ENCODE measurements around the gene HNRNPF.

HNRNPF gene

GRCh38 chr10:43419997-43420368 lies 11.0 kb upstream of the HNRNPF start:
- Histone ChIP-seq H3K27me3 (ENCODE audit: insufficient read depth, low read length) (peaks cover 10% of the 10 kb centered on the region), H3K4me3 (ENCODE audit: low read length) (peak overlapping the region; percentile 79; the same call in 1 of the 2 replicates), H3K9ac (ENCODE audit: low read depth, low read length) (peak overlapping the region; percentile 78; the same call in 1 of the 2 replicates), H3K9me3 (ENCODE audit: insufficient read depth, low read depth, low read length) (no peaks in the 10 kb centered on the region), H3K36me3 (ENCODE audit: insufficient read depth, low read depth, low read length) (no peaks in the 10 kb centered on the region), H3K27ac (ENCODE audit: low read length) (no peak overlapping the region), H3K4me1 (ENCODE audit: insufficient read depth, low read length) (0 out of 2 replicates have a peak, but pooled peaks cover 3% of the 10 kb centered on the region)

DNA sequence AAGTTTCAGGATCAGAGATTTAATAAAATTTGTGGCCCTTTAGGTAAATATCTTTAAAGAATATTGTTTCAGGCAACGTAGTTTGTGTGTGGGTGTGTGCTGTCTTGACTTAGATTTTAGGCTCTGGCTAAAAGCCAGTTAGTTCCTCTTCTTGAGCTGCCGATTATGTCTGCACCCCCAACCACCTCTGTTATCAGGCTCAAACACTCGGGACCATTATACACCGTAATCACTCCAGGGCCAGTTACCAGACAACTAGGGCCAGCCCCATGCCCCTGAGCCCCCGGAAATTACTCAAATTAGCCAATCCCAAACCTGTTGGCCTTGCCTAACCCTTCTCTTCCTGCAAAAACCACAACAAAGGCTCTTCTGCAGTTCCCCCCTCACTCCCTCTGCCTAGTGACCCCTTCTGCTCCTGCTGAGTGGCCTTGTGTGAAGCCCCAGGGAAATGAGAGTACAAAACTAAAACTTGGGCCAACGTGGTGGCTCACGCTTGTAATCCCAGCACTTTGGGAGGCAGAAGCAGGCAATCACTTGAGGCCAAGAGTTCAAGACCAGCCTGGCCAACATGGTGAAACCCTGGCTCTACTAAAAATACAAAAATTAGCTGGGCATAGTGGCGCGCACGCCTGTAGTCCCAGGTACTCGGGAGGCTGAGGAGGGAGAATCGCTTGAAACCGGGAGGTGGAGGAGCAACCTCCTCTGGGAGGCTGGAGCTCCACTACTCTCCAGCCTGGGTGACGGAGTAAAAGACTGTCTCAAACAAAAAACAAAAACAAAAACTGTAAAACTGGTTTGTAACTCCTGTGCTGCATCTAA lies 9.2 kb upstream of the HNRNPF start:
- Histone ChIP-seq H3K27ac (ENCODE audit: low read length) (no peak overlapping the region), H3K27me3 (ENCODE audit: insufficient read depth, low read length) (peaks cover 10% of the 10 kb centered on the region), H3K4me3 (ENCODE audit: low read length) (no peak overlapping the region), H3K9ac (ENCODE audit: low read depth, low read length) (no peak overlapping the region), H3K9me3 (ENCODE audit: insufficient read depth, low read depth, low read length) (no peaks in the 10 kb centered on the region), H3K4me1 (ENCODE audit: insufficient read depth, low read length) (0 out of 2 replicates have a peak, but pooled peaks cover 3% of the 10 kb centered on the region), H3K36me3 (ENCODE audit: insufficient read depth, low read depth, low read length) (no peaks in the 10 kb centered on the region)

- no peak overlapping the region for H3K27ac ChIP-seq (ENCODE audit: low read length)
These were observed 6.6 kb upstream of the HNRNPF start for GRCh38 chr10:43415544-43415943.

DNA sequence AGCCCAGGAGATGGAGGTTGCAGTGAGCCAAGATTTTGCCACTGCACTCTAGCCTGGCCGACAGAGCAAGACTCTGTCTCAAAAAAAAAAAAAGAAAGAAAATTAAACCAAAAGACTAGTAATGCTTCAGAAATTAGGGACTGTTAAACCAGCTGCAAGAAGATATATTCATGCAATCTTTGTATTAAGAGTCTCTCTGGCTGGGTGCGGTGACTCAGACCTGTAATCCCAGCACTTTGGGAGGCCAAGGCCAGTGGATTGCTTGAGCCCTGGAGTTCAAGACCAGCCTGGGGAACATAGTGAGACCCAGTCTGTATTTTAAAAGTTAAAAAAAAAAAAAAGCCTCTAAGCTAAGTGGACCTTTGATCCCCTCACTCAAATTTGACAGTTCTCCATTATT lies 2.5 kb upstream of the HNRNPF start:
- H3K36me3 ChIP-seq (ENCODE audit: insufficient read depth, low read depth, low read length) = no peaks in the 10 kb centered on the region
- no peaks in the 10 kb centered on the region for H3K27me3 ChIP-seq (ENCODE audit: insufficient read depth, low read length)
- H3K9me3 ChIP-seq (ENCODE audit: insufficient read depth, low read depth, low read length) = no peaks in the 10 kb centered on the region
- no peak overlapping the region for H3K9ac ChIP-seq (ENCODE audit: low read depth, low read length)
- H3K27ac ChIP-seq (ENCODE audit: low read length) = no peak overlapping the region
- no peak overlapping the region for H3K4me3 ChIP-seq (ENCODE audit: low read length)
- H3K4me1 ChIP-seq (ENCODE audit: insufficient read depth, low read length) = no peaks in the 10 kb centered on the region

More at GRCh38 chr10:43415544-43415943, 6.6 kb upstream of the HNRNPF start:
- no peak overlapping the region for H3K4me3 ChIP-seq (ENCODE audit: low read length)
- no peaks in the 10 kb centered on the region for H3K9me3 ChIP-seq (ENCODE audit: insufficient read depth, low read depth, low read length)
- no peaks in the 10 kb centered on the region for H3K36me3 ChIP-seq (ENCODE audit: insufficient read depth, low read depth, low read length)
- no peaks in the 10 kb centered on the region for H3K27me3 ChIP-seq (ENCODE audit: insufficient read depth, low read length)
- H3K4me1 ChIP-seq (ENCODE audit: insufficient read depth, low read length) = no peaks in the 10 kb centered on the region
- H3K9ac ChIP-seq (ENCODE audit: low read depth, low read length) = no peak overlapping the region

GRCh38 chr10:43410345-43410744 lies 1.4 kb upstream of the HNRNPF start:
- no peaks in the 10 kb centered on the region for H3K27me3 ChIP-seq (ENCODE audit: insufficient read depth, low read length)
- no peaks in the 10 kb centered on the region for H3K9me3 ChIP-seq (ENCODE audit: insufficient read depth, low read depth, low read length)
- H3K27ac ChIP-seq (ENCODE audit: low read length) = no peak overlapping the region
- H3K4me3 ChIP-seq (ENCODE audit: low read length) = peak overlapping the region; percentile 67; the same call in 1 of the 2 replicates
- peaks cover 9% of the 10 kb centered on the region; the same call in 1 of the 2 replicates for H3K4me1 ChIP-seq (ENCODE audit: insufficient read depth, low read length)
- H3K36me3 ChIP-seq (ENCODE audit: insufficient read depth, low read depth, low read length) = no peaks in the 10 kb centered on the region
- no peak overlapping the region for H3K9ac ChIP-seq (ENCODE audit: low read depth, low read length)

GRCh38 chr10:43409385-43410109 lies 561 bp upstream of the HNRNPF start:
- Histone ChIP-seq H3K36me3 (ENCODE audit: insufficient read depth, low read depth, low read length) (no peaks in the 10 kb centered on the region), H3K27me3 (ENCODE audit: insufficient read depth, low read length) (no peaks in the 10 kb centered on the region), H3K4me3 (ENCODE audit: low read length) (peak overlapping the region; percentile 67), H3K4me1 (ENCODE audit: insufficient read depth, low read length) (peaks cover 13% of the 10 kb centered on the region; the same call in 1 of the 2 replicates), H3K9me3 (ENCODE audit: insufficient read depth, low read depth, low read length) (no peaks in the 10 kb centered on the region), H3K9ac (ENCODE audit: low read depth, low read length) (peak overlapping the region; percentile 89), H3K27ac (ENCODE audit: low read length) (no peak overlapping the region)

DNA sequence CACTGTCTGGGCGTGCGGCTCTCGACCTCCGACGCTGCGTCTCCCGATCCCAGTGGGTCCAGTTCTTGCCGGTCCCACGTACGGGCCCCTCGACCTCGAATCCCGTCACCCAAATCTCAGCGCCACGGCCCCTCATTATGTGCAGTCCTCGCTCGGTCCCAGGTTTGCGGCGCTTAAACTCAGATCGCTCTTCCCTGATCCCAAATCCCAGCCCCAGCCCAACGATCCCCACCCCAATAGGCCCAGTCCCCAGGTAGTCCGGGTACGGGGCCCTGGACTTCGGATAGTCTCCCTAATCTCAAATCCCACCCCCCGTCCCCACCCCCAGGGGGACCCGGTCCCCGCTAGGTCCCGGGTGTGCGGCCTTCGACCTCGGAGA lies 666 bp downstream of the HNRNPF start:
- Histone ChIP-seq H3K4me3 (ENCODE audit: low read length) (peak overlapping the region; percentile 97), H3K9me3 (ENCODE audit: insufficient read depth, low read depth, low read length) (no peaks in the 10 kb centered on the region), H3K27ac (ENCODE audit: low read length) (peak overlapping the region; percentile 94), H3K36me3 (ENCODE audit: insufficient read depth, low read depth, low read length) (peaks cover 11% of the 10 kb centered on the region; the same call in 1 of the 2 replicates), H3K9ac (ENCODE audit: low read depth, low read length) (peak overlapping the region; percentile 99), H3K27me3 (ENCODE audit: insufficient read depth, low read length) (no peaks in the 10 kb centered on the region), H3K4me1 (ENCODE audit: insufficient read depth, low read length) (peaks cover 19% of the 10 kb centered on the region; the same call in 1 of the 2 replicates)

DNA sequence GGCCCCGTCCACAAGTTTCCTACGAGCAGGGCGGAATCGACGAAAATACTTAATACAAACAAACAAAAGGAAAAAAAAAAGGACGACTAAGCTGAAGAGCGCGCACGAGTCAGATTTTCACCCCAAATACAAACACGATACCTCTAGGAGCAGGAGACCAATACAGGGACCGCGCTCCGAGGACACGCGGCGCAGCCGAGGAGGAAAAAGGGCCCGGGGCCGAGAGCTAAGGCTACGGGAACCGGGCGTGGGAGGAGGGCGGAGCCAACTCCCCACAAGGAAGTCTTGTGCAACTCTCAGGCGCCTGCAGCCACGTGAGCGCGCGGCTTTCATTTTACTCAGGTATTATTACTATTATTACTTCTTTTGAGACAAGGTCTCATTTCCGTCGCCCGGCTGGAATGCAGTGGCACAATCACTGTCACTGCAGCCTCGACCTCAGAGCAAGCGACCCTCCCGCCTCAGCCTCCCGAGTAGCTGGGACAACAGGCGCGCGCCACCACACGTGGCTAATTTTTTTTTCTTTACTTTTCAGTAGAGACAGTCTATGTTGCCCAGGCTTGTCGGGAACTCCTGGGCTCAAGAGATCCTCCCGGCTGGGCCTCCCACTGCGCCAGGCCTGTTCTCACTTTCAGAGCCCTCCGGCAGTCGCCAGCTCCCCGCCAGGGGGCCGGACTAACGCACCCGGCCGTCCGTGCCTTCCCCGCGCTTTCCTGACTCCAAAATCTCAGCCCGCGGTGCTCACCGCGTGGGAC lies 1.2 kb downstream of the HNRNPF start:
- peak overlapping the region; percentile 97 for H3K4me3 ChIP-seq (ENCODE audit: low read length)
- peaks cover 24% of the 10 kb centered on the region; the same call in 1 of the 2 replicates for H3K4me1 ChIP-seq (ENCODE audit: insufficient read depth, low read length)
- peak overlapping the region; percentile 99 for H3K9ac ChIP-seq (ENCODE audit: low read depth, low read length)
- H3K27me3 ChIP-seq (ENCODE audit: insufficient read depth, low read length) = no peaks in the 10 kb centered on the region
- H3K36me3 ChIP-seq (ENCODE audit: insufficient read depth, low read depth, low read length) = peaks cover 14% of the 10 kb centered on the region; the same call in 1 of the 2 replicates
- no peaks in the 10 kb centered on the region for H3K9me3 ChIP-seq (ENCODE audit: insufficient read depth, low read depth, low read length)
- H3K27ac ChIP-seq (ENCODE audit: low read length) = peak overlapping the region; percentile 94

DNA sequence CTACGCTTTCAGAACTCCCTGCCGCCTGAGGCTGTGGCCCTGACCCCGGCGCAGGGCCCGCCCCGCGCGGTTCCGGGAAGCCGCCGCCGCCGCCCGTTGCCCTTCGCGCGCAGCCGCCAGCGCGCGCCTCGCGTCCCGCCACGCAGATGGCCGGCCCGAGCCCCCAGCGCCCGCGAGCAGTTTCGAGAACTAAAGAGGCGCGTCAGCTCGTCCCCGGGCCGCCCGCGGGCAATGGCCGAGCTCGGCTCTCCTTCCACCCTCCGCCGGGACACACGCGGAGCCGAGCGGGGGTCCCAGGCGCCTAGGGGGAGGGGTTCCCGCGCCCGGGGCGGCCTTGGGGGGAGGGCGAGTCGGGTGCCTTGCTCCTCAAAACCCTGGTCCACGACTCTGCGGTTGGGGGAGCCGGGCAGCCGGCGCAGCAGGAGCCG lies 1.8 kb downstream of the HNRNPF start:
- Histone ChIP-seq H3K9me3 (ENCODE audit: insufficient read depth, low read depth, low read length) (no peaks in the 10 kb centered on the region), H3K4me1 (ENCODE audit: insufficient read depth, low read length) (peaks cover 30% of the 10 kb centered on the region; the same call in 1 of the 2 replicates), H3K27ac (ENCODE audit: low read length) (peak overlapping the region; percentile 94), H3K9ac (ENCODE audit: low read depth, low read length) (peak overlapping the region; percentile 99), H3K36me3 (ENCODE audit: insufficient read depth, low read depth, low read length) (peaks cover 14% of the 10 kb centered on the region; the same call in 1 of the 2 replicates), H3K4me3 (ENCODE audit: low read length) (peak overlapping the region; percentile 97), H3K27me3 (ENCODE audit: insufficient read depth, low read length) (no peaks in the 10 kb centered on the region)

DNA sequence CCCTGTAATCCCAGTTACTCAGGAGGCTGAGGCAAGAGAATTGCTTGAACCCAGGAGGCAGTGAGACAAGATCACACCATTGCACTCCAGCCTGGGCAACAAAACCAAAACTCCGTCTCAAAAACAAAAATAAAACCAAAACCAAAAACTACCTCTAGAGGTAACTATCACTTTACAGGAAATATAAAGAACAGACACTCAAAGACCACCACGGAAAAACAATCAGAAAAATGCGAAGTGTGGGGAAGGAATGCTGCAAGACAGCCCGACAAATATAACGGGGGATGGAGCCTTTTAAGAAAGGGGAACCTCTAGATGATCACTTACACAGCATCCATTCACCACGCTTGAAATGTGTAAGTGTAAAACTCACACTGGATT lies 4.3 kb downstream of the HNRNPF start:
- H3K36me3 ChIP-seq (ENCODE audit: insufficient read depth, low read depth, low read length) = peaks cover 29% of the 10 kb centered on the region
- no peaks in the 10 kb centered on the region for H3K9me3 ChIP-seq (ENCODE audit: insufficient read depth, low read depth, low read length)
- H3K4me1 ChIP-seq (ENCODE audit: insufficient read depth, low read length) = peaks cover 46% of the 10 kb centered on the region
- peak overlapping the region; percentile 46 for H3K4me3 ChIP-seq (ENCODE audit: low read length)
- H3K27ac ChIP-seq (ENCODE audit: low read length) = no peak overlapping the region
- peak overlapping the region; percentile 47; the same call in 1 of the 2 replicates for H3K9ac ChIP-seq (ENCODE audit: low read depth, low read length)
- H3K27me3 ChIP-seq (ENCODE audit: insufficient read depth, low read length) = no peaks in the 10 kb centered on the region

All from iPS-20b (cell line).